ENCODE results near the gene GIGYF2.

GIGYF2 gene

GRCh38 chr2:232908695-232909094, 211.6 kb downstream of the GIGYF2 start:
- peaks cover 3% of the 10 kb centered on the region for H3K4me1 ChIP-seq (ENCODE audit: insufficient read depth, insufficient read length)

More at GRCh38 chr2:232908695-232909094, 211.6 kb downstream of the GIGYF2 start:
- Histone ChIP-seq H3K4me3 (ENCODE audit: insufficient read length, low read depth) (no peak overlapping the region), H3K9ac (ENCODE audit: insufficient read length, low read depth) (no peak overlapping the region), H3K27me3 (ENCODE audit: insufficient read depth, insufficient read length) (peaks cover 4% of the 10 kb centered on the region), H3K9me3 (ENCODE audit: insufficient read depth, low read length) (peaks cover 24% of the 10 kb centered on the region; the same call in 1 of the 2 replicates), H3K36me3 (ENCODE audit: insufficient read depth, insufficient read length, low read length) (no peaks in the 10 kb centered on the region)
- DNase-seq (ENCODE audit: low read depth, low spot score), result no peak
- TF ChIP-seq SUZ12 (IDR thresholded peaks at IDR 0.05; ENCODE audit: extremely low read depth, insufficient read depth, insufficient read length), result no peak
- TF ChIP-seq YY1 (IDR thresholded peaks at IDR 0.05; ENCODE audit: insufficient read depth, insufficient read length), result no peak
- TF ChIP-seq ZNF274 (IDR thresholded peaks at IDR 0.05; ENCODE audit: low read depth, low read length), result no peak
